Measurements from ENCODE around the gene SLC35F1.

DNA sequence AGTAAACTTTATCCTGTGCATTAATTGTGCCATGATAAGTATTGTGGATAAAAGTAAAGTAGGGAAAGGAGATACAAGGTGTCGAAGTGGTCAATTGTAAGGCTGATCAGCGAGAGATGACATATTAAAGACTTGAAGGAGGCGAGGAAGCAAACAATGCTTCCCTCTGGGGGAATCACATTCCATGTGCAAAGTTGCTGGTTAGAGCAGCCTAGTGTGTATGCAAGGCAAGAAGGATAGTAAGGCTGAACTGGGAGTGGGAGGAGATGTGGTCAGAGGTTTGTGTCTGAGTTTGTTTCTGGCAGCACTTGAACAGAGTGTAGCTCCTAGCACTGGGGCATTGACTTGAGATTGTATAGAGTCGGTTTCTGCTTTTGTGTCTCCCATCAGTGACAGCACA is 122.9 kb downstream of the SLC35F1 start:
- TF ChIP-seq, protein P1, sequence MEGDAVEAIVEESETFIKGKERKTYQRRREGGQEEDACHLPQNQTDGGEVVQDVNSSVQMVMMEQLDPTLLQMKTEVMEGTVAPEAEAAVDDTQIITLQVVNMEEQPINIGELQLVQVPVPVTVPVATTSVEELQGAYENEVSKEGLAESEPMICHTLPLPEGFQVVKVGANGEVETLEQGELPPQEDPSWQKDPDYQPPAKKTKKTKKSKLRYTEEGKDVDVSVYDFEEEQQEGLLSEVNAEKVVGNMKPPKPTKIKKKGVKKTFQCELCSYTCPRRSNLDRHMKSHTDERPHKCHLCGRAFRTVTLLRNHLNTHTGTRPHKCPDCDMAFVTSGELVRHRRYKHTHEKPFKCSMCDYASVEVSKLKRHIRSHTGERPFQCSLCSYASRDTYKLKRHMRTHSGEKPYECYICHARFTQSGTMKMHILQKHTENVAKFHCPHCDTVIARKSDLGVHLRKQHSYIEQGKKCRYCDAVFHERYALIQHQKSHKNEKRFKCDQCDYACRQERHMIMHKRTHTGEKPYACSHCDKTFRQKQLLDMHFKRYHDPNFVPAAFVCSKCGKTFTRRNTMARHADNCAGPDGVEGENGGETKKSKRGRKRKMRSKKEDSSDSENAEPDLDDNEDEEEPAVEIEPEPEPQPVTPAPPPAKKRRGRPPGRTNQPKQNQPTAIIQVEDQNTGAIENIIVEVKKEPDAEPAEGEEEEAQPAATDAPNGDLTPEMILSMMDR (IDR thresholded peaks at IDR 0.05), result no peak
- no peak for TF ChIP-seq POLR2A (IDR thresholded peaks at IDR 0.05)

Data from testis (tissue), 2 donors.